Fibroblast of lung (primary cell): ENCODE results near the gene ITPR2.

Source experiments
- CTCF ChIP-seq, 2 donors: IDR thresholded peaks in 1 of 2; conservative IDR thresholded peaks in 1 of 2; 1 replicate in 1 of 2; 2 replicates in 1 of 2; pipeline ENCODE4 v1.5.1; 2011 to 2012; ENCODE audit warnings: low read length in 2 of 2, control low read depth in 1 of 2, inconsistent platforms in 1 of 2, low read depth in 1 of 2, mild to moderate bottlenecking in 1 of 2
- EZH2 ChIP-seq: IDR thresholded peaks from 2 replicates; pipeline ENCODE4 v1.5.1; 2012; ENCODE audit warnings: low read length, control low read depth, mild to moderate bottlenecking; ENCODE audit errors: missing control alignments

- TF ChIP-seq CTCF (conservative IDR thresholded peaks at IDR 0.05 in 1 of 2, IDR thresholded peaks at IDR 0.05 in 1 of 2; ENCODE audit: low read depth in 1 of 2, low read length in 2 of 2) (no peak), EZH2 (no peak)
Measured at GRCh38 chr12:26818636-26819035, 14.4 kb downstream of the ITPR2 start.
